ENCODE measurements around the gene APBA2.
"Not testable (repeated sequence)": the region's sequence is repeated elsewhere in the genome, so short reads cannot be mapped to it uniquely, and the experiment has no call there.

Gene APBA2

GRCh38 chr15:28879551-28879950, 6.2 kb upstream of the APBA2 start:
- no peak for DNase-seq

- no peak for DNase-seq
Observed at GRCh38 chr15:28880680-28881079, 5.1 kb upstream of the APBA2 start.

DNA sequence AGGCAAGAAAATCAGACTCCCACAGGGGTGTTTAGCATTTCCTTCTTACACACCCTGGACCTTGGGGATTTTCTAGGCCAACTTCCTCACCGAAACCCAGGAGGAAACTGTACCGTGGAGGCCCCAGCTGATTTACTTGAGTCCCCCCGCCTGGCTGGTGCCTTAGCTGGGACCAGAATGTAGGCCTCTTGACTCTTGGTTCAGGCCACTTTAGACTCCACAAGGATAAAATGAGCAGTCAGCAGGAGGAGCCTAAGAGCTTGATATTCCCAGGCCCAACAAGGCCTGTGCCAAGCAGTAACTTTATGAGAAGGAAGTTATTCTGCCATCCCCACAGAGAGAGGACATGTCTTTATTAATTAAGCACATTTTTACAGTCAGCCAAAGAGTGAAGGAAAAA, 4.6 kb upstream of the APBA2 start:
- DNase-seq = no peak

DNA sequence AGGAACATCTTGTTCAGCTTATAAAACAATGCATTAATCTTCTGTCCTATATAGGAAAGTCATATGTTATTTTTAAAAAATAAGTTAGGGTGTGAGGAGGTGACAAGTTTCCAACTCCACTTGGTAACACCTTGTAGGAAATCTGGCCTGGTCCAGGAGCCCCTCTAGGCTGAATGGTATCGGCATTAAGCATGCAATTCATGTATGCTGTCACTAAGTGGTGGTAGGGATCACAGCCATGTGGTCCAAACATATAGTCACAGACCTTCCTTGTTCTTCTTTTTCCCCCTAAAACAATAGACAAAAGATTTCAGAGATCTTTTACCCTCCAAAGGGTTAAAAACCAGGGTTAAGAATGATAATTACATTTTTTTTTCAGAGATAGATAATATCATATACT, 4.2 kb upstream of the APBA2 start:
- DNase-seq = no peak

DNA sequence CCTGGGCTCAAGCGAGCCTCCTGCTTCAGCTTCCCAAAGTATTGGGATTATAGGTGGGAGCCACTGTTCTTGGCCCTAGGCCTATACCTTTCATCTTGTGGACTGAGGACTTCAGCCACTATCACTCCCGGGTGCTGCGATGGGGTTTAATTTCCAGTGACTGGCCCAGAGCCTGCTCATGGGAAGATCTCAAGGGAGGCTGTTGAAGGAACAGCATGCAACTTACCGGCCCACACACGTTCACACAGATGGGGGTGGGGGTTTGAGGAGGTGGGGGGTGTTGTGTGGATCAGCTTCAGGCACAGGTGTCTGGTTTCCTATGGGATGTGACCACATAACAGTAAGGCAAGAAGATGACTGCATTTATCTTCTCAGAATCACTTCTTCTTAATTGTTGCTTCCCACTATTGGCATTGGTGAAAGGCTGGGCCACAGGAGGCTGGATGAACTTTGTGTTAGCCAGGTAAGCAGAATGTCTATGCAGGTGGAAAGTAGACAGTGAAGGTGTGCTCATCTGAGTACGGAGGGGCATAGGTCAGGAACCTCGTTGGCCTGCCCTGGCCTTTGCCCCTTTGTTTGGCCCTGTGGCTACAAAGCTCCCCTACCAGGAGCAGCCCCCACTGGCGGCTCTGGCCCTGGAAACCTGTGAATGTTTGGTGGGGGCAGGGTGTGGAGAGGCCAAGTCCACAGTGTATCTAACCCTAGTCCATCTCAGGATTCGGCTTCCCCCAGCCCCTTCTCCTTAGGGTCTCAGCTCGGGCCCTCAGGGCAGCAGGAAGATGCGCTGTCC, 1.4 kb upstream of the APBA2 start:
- no peak for DNase-seq

- no peak for DNase-seq
Observed at GRCh38 chr15:28885128-28885629, 595 bp upstream of the APBA2 start.

GRCh38 chr15:28886431-28887338, 911 bp downstream of the APBA2 start:
- DNase-seq = no peak

- no peak for DNase-seq
Observed at GRCh38 chr15:28887339-28888174, 1.8 kb downstream of the APBA2 start.

DNA sequence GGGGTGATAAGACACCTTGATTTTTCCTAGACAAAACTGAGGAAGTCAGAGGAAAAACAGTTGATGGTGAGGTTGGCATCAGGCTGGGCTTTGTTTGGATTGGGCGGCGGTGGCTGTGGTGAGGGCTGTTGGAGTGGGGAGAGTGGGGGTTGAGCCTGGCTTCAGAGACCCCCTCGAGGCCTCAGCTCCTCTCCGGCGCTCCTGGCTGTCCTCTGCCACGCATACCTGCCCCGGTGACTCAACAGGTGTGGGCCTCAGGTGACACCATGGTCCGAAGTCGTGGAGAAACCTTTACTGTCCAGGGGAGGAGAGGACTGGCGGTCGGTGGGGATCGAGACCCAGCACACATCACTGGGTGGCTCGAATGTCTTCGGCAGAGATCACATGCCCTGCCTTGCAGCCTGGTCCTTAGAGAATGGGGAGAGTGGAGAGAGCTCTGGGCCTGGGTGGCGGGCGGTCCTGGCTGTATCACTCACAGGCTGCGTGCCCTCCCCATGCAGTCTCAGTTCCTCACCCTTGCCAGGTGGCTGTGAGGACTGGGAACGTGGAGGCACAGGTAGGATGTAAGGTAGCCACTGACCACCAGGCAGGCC, 2.6 kb downstream of the APBA2 start:
- no peak for DNase-seq

- no peak for DNase-seq
Observed at GRCh38 chr15:28888900-28889299, 3.1 kb downstream of the APBA2 start.

GRCh38 chr15:28889346-28889745, 3.6 kb downstream of the APBA2 start:
- DNase-seq = no peak

DNA sequence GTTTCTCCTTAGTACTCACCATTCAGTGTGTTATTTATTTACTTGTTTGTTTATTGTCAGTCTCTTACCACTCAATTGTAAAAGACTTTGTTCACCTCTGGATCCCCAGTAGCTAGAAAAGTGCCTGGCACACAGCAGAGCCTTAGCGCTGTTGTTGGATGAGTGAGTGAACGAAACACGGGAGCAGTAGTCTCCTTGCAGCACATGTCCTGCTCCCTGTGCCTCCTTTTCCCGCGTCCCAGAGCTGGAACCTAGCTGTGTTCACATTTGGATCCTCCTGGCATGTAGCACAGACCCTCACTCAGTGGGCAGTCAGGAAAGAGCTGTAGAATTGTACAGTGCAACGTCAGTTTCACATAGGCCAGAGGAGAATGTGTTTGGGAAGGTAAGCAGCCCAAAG, 4.1 kb downstream of the APBA2 start:
- not testable (repeated sequence) for DNase-seq

DNA sequence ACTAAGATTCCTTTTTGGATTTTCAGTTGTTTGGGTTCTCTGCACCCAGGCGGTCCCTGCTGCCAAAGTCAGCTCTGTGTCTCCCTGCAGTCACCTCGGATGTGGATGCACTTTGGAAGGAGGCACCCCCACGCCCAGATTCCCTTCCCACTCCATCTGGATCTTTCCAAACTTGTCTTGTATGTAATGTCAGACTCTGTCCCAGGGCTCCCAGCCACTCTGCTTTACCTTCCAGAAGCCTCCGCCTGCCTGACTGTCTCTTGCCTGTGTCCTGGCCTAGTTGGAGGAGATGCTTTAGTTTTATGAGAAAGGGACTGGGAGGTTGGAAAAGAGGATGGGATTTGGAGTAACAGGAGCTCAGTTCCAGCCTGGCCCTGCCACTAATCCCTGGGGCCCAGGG, 4.5 kb downstream of the APBA2 start:
- not testable (repeated sequence) for DNase-seq

DNA sequence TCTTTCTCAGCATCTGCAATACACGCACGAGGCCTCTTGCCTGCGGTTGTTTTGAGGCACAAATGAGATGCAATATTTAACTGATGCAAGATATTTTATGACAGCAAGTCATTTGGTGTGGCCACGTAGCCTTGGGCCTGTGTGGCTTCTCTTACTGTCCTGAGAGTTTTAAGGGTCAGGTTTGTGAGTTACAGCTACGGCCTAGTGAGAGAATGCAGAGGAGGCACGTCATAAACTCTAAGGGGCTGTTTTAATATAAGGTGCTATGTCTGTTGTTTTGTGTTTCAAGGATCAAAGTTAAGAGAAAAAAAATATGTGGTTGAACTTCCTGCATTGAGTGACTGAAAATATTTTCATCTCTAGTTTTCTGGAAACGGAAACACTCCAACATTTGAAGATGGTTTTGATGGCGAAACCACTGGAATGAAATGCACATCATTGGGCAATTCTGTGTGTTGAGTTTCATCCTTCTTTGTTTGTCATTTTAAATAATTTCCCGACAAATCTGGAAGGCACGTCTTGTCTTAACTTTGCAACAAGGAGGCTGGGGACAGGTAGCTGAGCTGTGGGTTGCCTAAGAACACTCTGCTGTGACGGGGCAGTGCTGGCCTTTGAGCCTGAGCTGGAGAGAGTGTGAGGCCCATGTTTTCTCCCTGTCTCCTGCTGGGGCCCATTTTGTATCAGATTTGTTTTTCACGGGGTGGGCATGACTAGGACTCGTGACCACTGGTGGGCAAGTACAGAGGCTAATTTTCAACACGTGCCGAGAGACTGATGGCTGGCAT, 5.1 kb downstream of the APBA2 start:
- DNase-seq = no peak

GRCh38 chr15:28891588-28891987, 5.8 kb downstream of the APBA2 start:
- DNase-seq = no peak

DNA sequence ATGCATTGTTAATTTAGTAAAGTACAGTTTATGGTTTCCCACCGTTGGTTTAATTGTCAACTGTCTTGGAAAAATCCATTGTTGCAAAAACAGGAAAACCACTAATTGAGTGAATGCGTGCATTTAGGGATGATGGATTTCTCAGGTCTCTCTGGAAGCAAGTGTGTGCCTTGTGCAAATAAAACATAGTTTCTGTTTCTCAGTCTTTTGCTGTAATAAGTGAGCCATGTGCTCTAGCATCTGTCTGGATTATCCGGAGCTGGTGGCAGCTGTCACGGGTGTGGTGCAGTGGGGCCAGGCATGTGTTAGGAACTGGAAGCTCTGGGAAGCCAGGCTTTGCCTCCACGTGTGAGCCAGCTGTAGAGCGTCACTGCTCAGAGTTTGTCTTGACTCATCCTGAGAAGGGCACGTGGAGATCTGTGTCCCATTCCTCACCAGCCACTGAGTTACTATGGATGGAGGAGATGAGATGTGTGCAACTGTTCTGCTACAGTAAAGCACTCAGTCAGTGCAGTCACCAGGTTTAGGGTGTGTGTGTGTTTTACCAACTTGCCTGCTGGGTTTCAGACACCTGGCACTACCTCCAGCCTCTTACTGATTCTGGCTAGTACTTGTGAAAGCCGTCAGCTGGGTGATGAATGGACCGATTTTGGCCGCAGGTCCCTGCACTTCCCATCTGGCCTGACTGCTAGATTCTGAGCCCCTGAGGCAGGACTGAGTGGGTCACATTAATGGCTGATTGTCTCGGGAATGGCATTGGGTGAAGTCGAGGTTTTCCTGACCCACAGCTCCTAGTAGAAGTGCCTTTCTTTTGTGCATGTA, 7.2 kb downstream of the APBA2 start:
- no peak for DNase-seq

- no peak for DNase-seq
Observed at GRCh38 chr15:28894631-28895030, 8.9 kb downstream of the APBA2 start.

GRCh38 chr15:28895146-28895545, 9.4 kb downstream of the APBA2 start:
- no peak for DNase-seq

DNA sequence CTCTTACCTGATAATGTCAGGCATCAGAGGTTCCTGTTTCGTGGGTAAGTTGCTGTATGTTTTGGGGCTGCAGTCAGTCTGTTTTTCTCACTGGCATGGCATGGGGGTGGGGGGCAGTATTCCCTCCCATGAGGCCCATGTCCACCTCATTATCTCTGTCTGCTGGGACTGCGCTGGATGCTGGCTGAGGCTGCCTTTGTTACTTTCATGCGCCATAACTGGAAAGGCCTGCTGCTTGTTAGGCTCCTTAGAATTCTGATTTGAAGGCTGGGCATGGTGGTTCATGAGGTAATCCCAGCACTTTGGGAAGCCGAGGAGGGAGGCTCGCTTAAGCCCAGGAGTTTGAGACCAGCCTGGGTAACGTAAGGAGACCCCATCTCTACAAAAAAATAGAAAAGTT, 9.8 kb downstream of the APBA2 start:
- no peak for DNase-seq

DNA sequence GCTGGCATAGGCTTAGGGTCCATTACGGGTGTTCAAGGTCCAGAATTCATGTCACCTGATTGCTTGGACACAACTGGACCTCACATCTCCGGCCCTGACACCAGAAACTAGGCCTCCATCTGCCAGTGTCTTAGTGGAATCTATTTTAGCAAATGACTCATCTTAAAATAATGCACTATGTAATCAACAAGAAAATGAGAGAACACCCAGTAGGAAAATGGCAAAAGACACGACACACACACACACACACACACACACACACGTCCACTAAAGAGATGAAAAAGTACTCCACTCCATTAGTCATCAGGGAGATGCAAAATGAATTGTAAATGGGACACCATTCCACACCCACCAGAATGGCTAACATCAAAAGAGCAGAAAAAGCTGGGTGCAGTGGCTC, 11.2 kb downstream of the APBA2 start:
- DNase-seq = no peak

Data from activated gamma-delta T cell (primary cell).